Mucosa of descending colon (tissue), 3 donors: ENCODE data around the gene CPE. TPM values are rescaled to one million over a fixed set of nuclear protein-coding genes. Genes with fewer than 3 reads are reported as not detected.

ENCODE experiments used
- ATAC-seq: fragments of 200-7000 bp; cut with Tn5 transposase; one replicate; pipeline ENCODE4 v1.9.1; 2020; ENCODE audit warnings: mild to moderate bottlenecking, moderate library complexity
- DNase-seq, 3 donors: peaks; one replicate each; pipeline ENCODE4 v3.0.0-alpha.2; 2020
- H3K36me3 ChIP-seq: fragments of 200-600 bp; one replicate; pipeline ENCODE4 v1.8.0; 2021; ENCODE audit warnings: low read depth, mild to moderate bottlenecking
- H3K4me1 ChIP-seq: fragments of 200-600 bp; one replicate; pipeline ENCODE4 v1.8.0; 2021; ENCODE audit warnings: low read depth, mild to moderate bottlenecking
- H3K4me3 ChIP-seq: fragments of 200-600 bp; one replicate; pipeline ENCODE4 v1.8.0; 2021; ENCODE audit warnings: mild to moderate bottlenecking
- H3K9me3 ChIP-seq: fragments of 200-600 bp; one replicate; pipeline ENCODE4 v1.8.0; 2021; ENCODE audit warnings: mild to moderate bottlenecking
- CTCF ChIP-seq: fragments of 200-600 bp; IDR thresholded peaks from one replicate; pipeline ENCODE4 v1.8.0; 2022; ENCODE audit warnings: antibody characterized with exemption, mild to moderate bottlenecking
- intact Hi-C, 2 donors: fragments of 100-400 bp; cut with DNase I in 1 of 2; cut with micrococcal nuclease in 1 of 2; formaldehyde crosslinking; loops; one replicate each; pipeline versions ENCODE4 v1.11.0 to v1.11.1; 2022; cut with DNase I, micrococcal nuclease
- total RNA-seq, 3 donors: library from RNA; stranded (reverse); fragmentation: NEBNext Ultra II Directional in 2 of 3; extraction: Animal tissue kit (Norgen Biotek cat#: 25700) in 2 of 3; gene quantifications; one replicate each; pipeline versions ENCODE4 v1.2.1 to v1.2.4, GENCODE V29; 2021 to 2023
- donor health status: DM: no; HTN: no; CAD: no; lungs with moderate emphysema.
- donor health status: DM: no; HTN: no; CAD: no.
- donor health status: DM: no; HTN: yes; CAD: no.

The CPE gene
- total RNA-seq, 3 donors from 2014 or later, result 26.3 to 39.9 (median 33.9) TPM

GRCh38 chr4:165384598-165384997 is 5.8 kb downstream of the CPE start:
- intact Hi-C loops, result no loop called here
- ATAC-seq, result no peak
- Histone ChIP-seq H3K4me1 (no peaks in the 10 kb centered on the region), H3K9me3 (no peaks in the 10 kb centered on the region), H3K4me3 (no peak overlapping the region), H3K36me3 (no peaks in the 10 kb centered on the region)
- no peak for DNase-seq
- TF ChIP-seq CTCF, result no peak

- no peaks in the 10 kb centered on the region for H3K36me3 ChIP-seq
- H3K4me1 ChIP-seq, result no peaks in the 10 kb centered on the region
- DNase-seq, result no peak
- H3K9me3 ChIP-seq, result no peaks in the 10 kb centered on the region
- ATAC-seq, result no peak
- intact Hi-C loops, result no loop called here
- no peak overlapping the region for H3K4me3 ChIP-seq
- TF ChIP-seq CTCF, result no peak
These were observed 6.3 kb downstream of the CPE start for GRCh38 chr4:165385126-165385525.

GRCh38 chr4:165386328-165386727 is 7.5 kb downstream of the CPE start:
- no peak for TF ChIP-seq CTCF
- H3K9me3 ChIP-seq, result no peaks in the 10 kb centered on the region
- no peaks in the 10 kb centered on the region for H3K36me3 ChIP-seq
- ATAC-seq, result no peak
- no peak for DNase-seq
- H3K4me1 ChIP-seq, result no peaks in the 10 kb centered on the region
- intact Hi-C loops, result no loop called here
- H3K4me3 ChIP-seq, result no peak overlapping the region

GRCh38 chr4:165388756-165389155 is 9.9 kb downstream of the CPE start:
- intact Hi-C loops, result no loop called here
- H3K4me3 ChIP-seq, result no peak overlapping the region
- TF ChIP-seq CTCF, result no peak
- ATAC-seq (no peak), DNase-seq (no peak)
- H3K36me3 ChIP-seq, result no peaks in the 10 kb centered on the region
- no peaks in the 10 kb centered on the region for H3K4me1 ChIP-seq
- no peaks in the 10 kb centered on the region for H3K9me3 ChIP-seq

- no peak for TF ChIP-seq CTCF
- no peak for ATAC-seq
- DNase-seq, result no peak
- Histone ChIP-seq H3K36me3 (no peaks in the 10 kb centered on the region), H3K4me3 (no peak overlapping the region), H3K4me1 (no peaks in the 10 kb centered on the region), H3K9me3 (no peaks in the 10 kb centered on the region)
- intact Hi-C loops, result no loop called here
These were observed 14.2 kb downstream of the CPE start for GRCh38 chr4:165393051-165393450.

- intact Hi-C loops, result no loop called here
- no peak for TF ChIP-seq CTCF
- DNase-seq, result no peak
- no peaks in the 10 kb centered on the region for H3K36me3 ChIP-seq
- ATAC-seq, result no peak
- H3K9me3 ChIP-seq, result no peaks in the 10 kb centered on the region
- no peak overlapping the region for H3K4me3 ChIP-seq
- no peaks in the 10 kb centered on the region for H3K4me1 ChIP-seq
These were observed 14.9 kb downstream of the CPE start for GRCh38 chr4:165393704-165394103.
